T47D (cell line): ENCODE measurements around the gene CENPV.
"Not testable (repeated sequence)": the region's sequence is repeated elsewhere in the genome, so short reads cannot be mapped to it uniquely, and the experiment has no call there.

Experiments used
- DNase-seq, 2 experiments: peaks; one replicate each; pipeline versions ENCODE4 v3.0.0 to v3.0.0-alpha.2; 2011 to 2012; ENCODE audit warnings: low read depth in 1 of 2, low spot score in 1 of 2
- JUND ChIP-seq: IDR thresholded peaks from 2 replicates; pipeline ENCODE4 v1.6.1; 2012; ENCODE audit warnings: low read depth
- in situ Hi-C: cut with HindIII; loops from 2 replicates; pipeline ENCODE4 v1.10.0; 2016; ENCODE audit warnings: low sequenced_read_pairs, low pct_unique_long_range_greater_than_20kb

Gene CENPV

GRCh38 chr17:16319969-16320368 is 33.3 kb downstream of the CENPV start:
- in situ Hi-C loops: no loop called here

GRCh38 chr17:16314859-16315258 is 38.4 kb downstream of the CENPV start:
- DNase-seq: no peak
- no peak for TF ChIP-seq JUND
- in situ Hi-C loops: no loop called here

More at GRCh38 chr17:16319969-16320368, 33.3 kb downstream of the CENPV start:
- no peak for TF ChIP-seq JUND
- no peak for DNase-seq

- DNase-seq: no peak
- in situ Hi-C loops: no loop called here
- TF ChIP-seq JUND: no peak
Measured at GRCh38 chr17:16314189-16314588, 39.1 kb downstream of the CENPV start.

- DNase-seq: no peak
- TF ChIP-seq JUND: no peak
- in situ Hi-C loops: no loop called here
Measured at GRCh38 chr17:16313139-16314090, 39.9 kb downstream of the CENPV start.

GRCh38 chr17:16312061-16312460 is 41.2 kb downstream of the CENPV start:
- DNase-seq, in situ Hi-C loops: not testable (repeated sequence)

- TF ChIP-seq JUND: no peak
- DNase-seq: no peak
- in situ Hi-C loops: no loop called here
Measured at GRCh38 chr17:16306211-16306610, 47.1 kb downstream of the CENPV start.

- in situ Hi-C loops: no loop called here
- DNase-seq: peak in 1 of 2 experiments; percentile 31
- no peak for TF ChIP-seq JUND
Measured at GRCh38 chr17:16304830-16305229, 48.4 kb downstream of the CENPV start.

- no peak for DNase-seq
- TF ChIP-seq JUND: no peak
- in situ Hi-C loops: no loop called here
Measured at GRCh38 chr17:16302856-16303255, 50.4 kb downstream of the CENPV start.

GRCh38 chr17:16301963-16302855 is 51.1 kb downstream of the CENPV start:
- in situ Hi-C loops: no loop called here
- TF ChIP-seq JUND: no peak
- DNase-seq: no peak

- in situ Hi-C loops: no loop called here
- TF ChIP-seq JUND: no peak
- no peak for DNase-seq
Measured at GRCh38 chr17:16300554-16300953, 52.7 kb downstream of the CENPV start.

- in situ Hi-C loops: no loop called here
- DNase-seq: no peak
- TF ChIP-seq JUND: no peak
Measured at GRCh38 chr17:16298140-16298662, 55.1 kb downstream of the CENPV start.

GRCh38 chr17:16297367-16298139 is 55.7 kb downstream of the CENPV start:
- DNase-seq: no peak
- in situ Hi-C loops: no loop called here
- no peak for TF ChIP-seq JUND

- DNase-seq, in situ Hi-C loops: not testable (repeated sequence)
Measured at GRCh38 chr17:16296072-16296471, 57.2 kb downstream of the CENPV start.
